Stimulated activated effector memory CD8-positive, alpha-beta T cell treated with anti-CD3 and anti-CD28 coated beads, Interleukin-12 subunit alpha, Interleukin-12 subunit beta, amount 100 ng/mL, for 72 hours (primary cell): ENCODE measurements around the gene ZNF77.
A peak's percentile ranks its signal among the peaks of the same experiment; 100 is the strongest.
"Not testable (repeated sequence)": the region's sequence is repeated elsewhere in the genome, so short reads cannot be mapped to it uniquely, and the experiment has no call there.

Source experiments
- ATAC-seq: fragments of 150-1000 bp; cut with Tn5 transposase; 2 replicates; pipeline ENCODE4 v1.10.0; 2021
- DNase-seq, 2 donors: peaks; one replicate each; pipeline ENCODE4 v3.0.0; 2021 to 2022; ENCODE audit warnings: low spot score in 2 of 2
- H3K27ac Mint-ChIP-seq: one replicate; pipeline ENCODE4 v1.8.0; 2022; ENCODE audit warnings: mild to moderate bottlenecking, mixed read lengths
- H3K36me3 Mint-ChIP-seq: one replicate; pipeline ENCODE4 v1.8.0; 2022; ENCODE audit warnings: mild to moderate bottlenecking, mixed read lengths
- H3K4me1 Mint-ChIP-seq: one replicate; pipeline ENCODE4 v1.8.0; 2022; ENCODE audit warnings: mixed read lengths
- H3K4me3 Mint-ChIP-seq: one replicate; pipeline ENCODE4 v1.8.0; 2022; ENCODE audit warnings: mild to moderate bottlenecking, mixed read lengths
- H3K9me3 Mint-ChIP-seq: one replicate; pipeline ENCODE4 v1.8.0; 2022; ENCODE audit warnings: mixed read lengths

ZNF77 gene

GRCh38 chr19:2944775-2945574 lies at the start of gene ZNF77:
Gene ZNF77 (minus strand): TSS chr19:2944971. CDS start chr19:2944840, 131 bp downstream.
- Mint-ChIP-seq H3K36me3 (peaks cover 29% of the 10 kb centered on the region), H3K27ac (peak within 1 kb of the TSS; percentile 95), H3K4me3 (peak within 1 kb of the TSS; percentile 94), H3K9me3 (no peaks in the 10 kb centered on the region), H3K4me1 (peaks cover 38% of the 10 kb centered on the region)
- DNase-seq (peak; percentile 94 to 99), ATAC-seq (peak; percentile 99)

- H3K9me3 Mint-ChIP-seq = no peaks in the 10 kb centered on the region
- H3K36me3 Mint-ChIP-seq = peaks cover 5% of the 10 kb centered on the region
- H3K4me1 Mint-ChIP-seq = no peaks in the 10 kb centered on the region
- no peak overlapping the region for H3K4me3 Mint-ChIP-seq
- DNase-seq (no peak), ATAC-seq (no peak)
- no peak overlapping the region for H3K27ac Mint-ChIP-seq
Observed at GRCh38 chr19:2993579-2993978, 48.8 kb upstream of the ZNF77 start.

- Mint-ChIP-seq H3K9me3 (no peaks in the 10 kb centered on the region), H3K4me1 (no peaks in the 10 kb centered on the region), H3K27ac (no peak overlapping the region), H3K4me3 (no peak overlapping the region), H3K36me3 (peaks cover 5% of the 10 kb centered on the region)
- DNase-seq = no peak
- ATAC-seq = no peak
Observed at GRCh38 chr19:2992958-2993357, 48.2 kb upstream of the ZNF77 start.

- H3K27ac Mint-ChIP-seq, H3K36me3 Mint-ChIP-seq, DNase-seq, H3K9me3 Mint-ChIP-seq, H3K4me3 Mint-ChIP-seq, ATAC-seq, H3K4me1 Mint-ChIP-seq: not testable (repeated sequence)
Observed at GRCh38 chr19:2992333-2992732, 47.6 kb upstream of the ZNF77 start.

GRCh38 chr19:2989236-2989946 lies 44.6 kb upstream of the ZNF77 start:
- ATAC-seq (no peak), DNase-seq (no peak)
- Mint-ChIP-seq H3K36me3 (no peaks in the 10 kb centered on the region), H3K9me3 (no peaks in the 10 kb centered on the region), H3K27ac (peak overlapping the region; percentile 32), H3K4me3 (no peak overlapping the region), H3K4me1 (no peaks in the 10 kb centered on the region)

- H3K9me3 Mint-ChIP-seq = no peaks in the 10 kb centered on the region
Observed at GRCh38 chr19:2988568-2988967, 43.8 kb upstream of the ZNF77 start.

GRCh38 chr19:2987797-2988196 lies 43.0 kb upstream of the ZNF77 start:
- Mint-ChIP-seq H3K4me3 (no peak overlapping the region), H3K27ac (no peak overlapping the region), H3K9me3 (no peaks in the 10 kb centered on the region), H3K36me3 (no peaks in the 10 kb centered on the region), H3K4me1 (no peaks in the 10 kb centered on the region)
- no peak for DNase-seq
- no peak for ATAC-seq

More at GRCh38 chr19:2988568-2988967, 43.8 kb upstream of the ZNF77 start:
- no peaks in the 10 kb centered on the region for H3K36me3 Mint-ChIP-seq
- ATAC-seq (no peak), DNase-seq (no peak)
- no peak overlapping the region for H3K4me3 Mint-ChIP-seq
- H3K27ac Mint-ChIP-seq = no peak overlapping the region
- H3K4me1 Mint-ChIP-seq = no peaks in the 10 kb centered on the region

- no peak overlapping the region for H3K27ac Mint-ChIP-seq
- no peak overlapping the region for H3K4me3 Mint-ChIP-seq
- no peaks in the 10 kb centered on the region for H3K4me1 Mint-ChIP-seq
- peak; percentile 19 for ATAC-seq
- H3K36me3 Mint-ChIP-seq = no peaks in the 10 kb centered on the region
- no peak for DNase-seq
- H3K9me3 Mint-ChIP-seq = no peaks in the 10 kb centered on the region
Observed at GRCh38 chr19:2986951-2987524, 42.3 kb upstream of the ZNF77 start.

GRCh38 chr19:2984215-2984528 lies 39.4 kb upstream of the ZNF77 start:
- no peak for ATAC-seq
- H3K27ac Mint-ChIP-seq = no peak overlapping the region
- H3K4me3 Mint-ChIP-seq = no peak overlapping the region

GRCh38 chr19:2983351-2984214 lies 38.8 kb upstream of the ZNF77 start:
- H3K4me1 Mint-ChIP-seq = no peaks in the 10 kb centered on the region
- H3K27ac Mint-ChIP-seq = no peak overlapping the region
- no peaks in the 10 kb centered on the region for H3K36me3 Mint-ChIP-seq
- ATAC-seq = peak; percentile 25
- no peak for DNase-seq
- no peak overlapping the region for H3K4me3 Mint-ChIP-seq
- no peaks in the 10 kb centered on the region for H3K9me3 Mint-ChIP-seq

More at GRCh38 chr19:2984215-2984528, 39.4 kb upstream of the ZNF77 start:
- H3K4me1 Mint-ChIP-seq = no peaks in the 10 kb centered on the region
- no peaks in the 10 kb centered on the region for H3K36me3 Mint-ChIP-seq
- H3K9me3 Mint-ChIP-seq = no peaks in the 10 kb centered on the region
- no peak for DNase-seq

- DNase-seq = no peak
- H3K27ac Mint-ChIP-seq = no peak overlapping the region
- no peak overlapping the region for H3K4me3 Mint-ChIP-seq
- H3K4me1 Mint-ChIP-seq = peaks cover under 1% of the 10 kb centered on the region
- no peaks in the 10 kb centered on the region for H3K9me3 Mint-ChIP-seq
- H3K36me3 Mint-ChIP-seq = no peaks in the 10 kb centered on the region
- ATAC-seq = no peak
Observed at GRCh38 chr19:2982983-2983350, 38.2 kb upstream of the ZNF77 start.

- ATAC-seq = no peak
- Mint-ChIP-seq H3K36me3 (no peaks in the 10 kb centered on the region), H3K27ac (no peak overlapping the region), H3K4me1 (peaks cover 4% of the 10 kb centered on the region), H3K9me3 (no peaks in the 10 kb centered on the region), H3K4me3 (no peak overlapping the region)
- no peak for DNase-seq
Observed at GRCh38 chr19:2982561-2982960, 37.8 kb upstream of the ZNF77 start.

- no peaks in the 10 kb centered on the region for H3K9me3 Mint-ChIP-seq
- H3K4me1 Mint-ChIP-seq = peaks cover 11% of the 10 kb centered on the region
- no peak for ATAC-seq
- DNase-seq = no peak
- no peak overlapping the region for H3K4me3 Mint-ChIP-seq
- no peak overlapping the region for H3K27ac Mint-ChIP-seq
- H3K36me3 Mint-ChIP-seq = no peaks in the 10 kb centered on the region
Observed at GRCh38 chr19:2981898-2982297, 37.1 kb upstream of the ZNF77 start.

- H3K36me3 Mint-ChIP-seq = no peaks in the 10 kb centered on the region
- H3K4me1 Mint-ChIP-seq = peaks cover 23% of the 10 kb centered on the region
- DNase-seq (no peak), ATAC-seq (no peak)
- H3K27ac Mint-ChIP-seq = no peak overlapping the region
- H3K9me3 Mint-ChIP-seq = no peaks in the 10 kb centered on the region
- H3K4me3 Mint-ChIP-seq = no peak overlapping the region
Observed at GRCh38 chr19:2978772-2979171, 34.0 kb upstream of the ZNF77 start.

- DNase-seq = no peak
- Mint-ChIP-seq H3K4me3 (peak overlapping the region; percentile 85), H3K9me3 (no peaks in the 10 kb centered on the region), H3K36me3 (no peaks in the 10 kb centered on the region), H3K27ac (no peak overlapping the region), H3K4me1 (peaks cover 23% of the 10 kb centered on the region)
- no peak for ATAC-seq
Observed at GRCh38 chr19:2978166-2978767, 33.5 kb upstream of the ZNF77 start.
